Measurements from ENCODE around the gene NUP205.

NUP205 gene

DNA sequence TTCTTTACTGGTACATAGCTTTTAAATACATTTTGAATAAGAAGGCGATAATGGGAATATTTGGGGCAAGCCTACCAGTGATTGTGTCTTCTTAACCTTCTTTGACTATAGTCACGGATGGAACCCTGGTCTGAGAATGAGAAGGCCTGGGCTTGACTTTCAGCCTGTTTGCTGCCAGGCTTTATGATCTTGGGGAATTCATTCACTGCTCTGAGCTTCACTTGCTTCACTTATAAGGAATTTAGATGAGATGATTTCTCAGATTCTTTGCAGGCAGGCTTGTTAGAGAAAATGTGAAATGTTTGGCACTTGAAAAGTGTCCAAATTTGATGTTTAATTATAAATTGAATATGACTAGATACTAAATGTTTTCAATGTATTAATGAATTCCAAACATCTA lies 42.5 kb downstream of the NUP205 start (continued):
- TF ChIP-seq, protein P1, sequence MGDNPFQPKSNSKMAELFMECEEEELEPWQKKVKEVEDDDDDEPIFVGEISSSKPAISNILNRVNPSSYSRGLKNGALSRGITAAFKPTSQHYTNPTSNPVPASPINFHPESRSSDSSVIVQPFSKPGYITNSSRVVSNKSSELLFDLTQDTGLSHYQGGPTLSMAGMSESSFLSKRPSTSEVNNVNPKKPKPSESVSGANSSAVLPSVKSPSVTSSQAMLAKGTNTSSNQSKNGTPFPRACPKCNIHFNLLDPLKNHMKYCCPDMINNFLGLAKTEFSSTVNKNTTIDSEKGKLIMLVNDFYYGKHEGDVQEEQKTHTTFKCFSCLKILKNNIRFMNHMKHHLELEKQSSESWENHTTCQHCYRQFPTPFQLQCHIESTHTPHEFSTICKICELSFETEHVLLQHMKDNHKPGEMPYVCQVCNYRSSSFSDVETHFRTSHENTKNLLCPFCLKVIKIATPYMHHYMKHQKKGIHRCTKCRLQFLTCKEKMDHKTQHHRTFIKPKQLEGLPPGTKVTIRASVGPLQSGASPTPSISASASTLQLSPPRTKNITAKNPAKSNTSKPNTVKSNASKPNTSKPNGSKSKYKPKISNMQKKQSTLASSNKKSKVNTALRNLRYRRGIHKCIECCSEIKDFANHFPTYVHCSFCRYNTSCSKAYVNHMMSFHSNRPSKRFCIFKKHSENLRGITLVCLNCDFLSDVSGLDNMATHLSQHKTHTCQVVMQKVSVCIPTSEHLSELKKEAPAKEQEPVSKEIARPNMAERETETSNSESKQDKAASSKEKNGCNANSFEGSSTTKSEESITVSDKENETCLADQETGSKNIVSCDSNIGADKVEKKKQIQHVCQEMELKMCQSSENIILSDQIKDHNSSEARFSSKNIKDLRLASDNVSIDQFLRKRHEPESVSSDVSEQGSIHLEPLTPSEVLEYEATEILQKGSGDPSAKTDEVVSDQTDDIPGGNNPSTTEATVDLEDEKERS (tag by site-specific recombination; IDR thresholded peaks at IDR 0.05): no peak
- TF ChIP-seq, protein P2, sequence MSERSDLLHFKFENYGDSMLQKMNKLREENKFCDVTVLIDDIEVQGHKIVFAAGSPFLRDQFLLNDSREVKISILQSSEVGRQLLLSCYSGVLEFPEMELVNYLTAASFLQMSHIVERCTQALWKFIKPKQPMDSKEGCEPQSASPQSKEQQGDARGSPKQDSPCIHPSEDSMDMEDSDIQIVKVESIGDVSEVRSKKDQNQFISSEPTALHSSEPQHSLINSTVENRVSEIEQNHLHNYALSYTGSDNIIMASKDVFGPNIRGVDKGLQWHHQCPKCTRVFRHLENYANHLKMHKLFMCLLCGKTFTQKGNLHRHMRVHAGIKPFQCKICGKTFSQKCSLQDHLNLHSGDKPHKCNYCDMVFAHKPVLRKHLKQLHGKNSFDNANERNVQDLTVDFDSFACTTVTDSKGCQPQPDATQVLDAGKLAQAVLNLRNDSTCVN (tag by site-specific recombination; optimal IDR thresholded peaks at IDR 0.05): no peak
- TF ChIP-seq ZBTB20 (tag by site-specific recombination; IDR thresholded peaks at IDR 0.05) (no peak), ZBTB17 (tag by site-specific recombination; IDR thresholded peaks at IDR 0.05) (no peak), YY1 (tag by site-specific recombination; IDR thresholded peaks at IDR 0.05) (no peak), EGR2 (tag by site-specific recombination; IDR thresholded peaks at IDR 0.05; ENCODE audit: low read depth) (no peak)

DNA sequence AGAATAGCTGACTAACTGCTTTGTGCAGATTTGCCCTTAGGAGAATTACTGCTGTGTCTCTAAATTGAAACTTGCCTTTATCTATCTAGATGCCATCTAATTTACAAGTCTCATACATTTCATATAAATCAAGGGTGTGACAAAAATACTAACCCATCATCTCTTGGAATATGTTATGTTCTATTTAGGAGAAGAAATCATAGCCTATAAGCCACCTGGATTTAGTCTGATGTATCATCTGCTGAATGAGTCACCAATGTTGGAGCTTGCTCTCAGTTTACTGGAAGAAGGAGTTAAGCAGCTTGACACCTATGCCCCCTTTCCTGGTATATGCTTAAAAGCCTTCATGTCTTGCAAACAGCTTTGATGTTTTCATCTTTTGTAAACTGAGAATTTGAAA lies 43.5 kb downstream of the NUP205 start:
- Histone ChIP-seq H3K4me1 (ENCODE audit: control insufficient read depth, insufficient read depth, low read length) (no peaks in the 10 kb centered on the region), H3K4me3 (ENCODE audit: low read depth, low read length) (no peak overlapping the region), H3K9me3 (ENCODE audit: control insufficient read depth, insufficient read depth, low read depth, low read length) (no peaks in the 10 kb centered on the region), H3K27ac (ENCODE audit: extremely low read depth, low read depth, low read length) (no peak overlapping the region), H3K36me3 (ENCODE audit: control insufficient read depth in 2 of 2, insufficient read depth in 1 of 2, low read length in 2 of 2) (peaks cover 34 to 92% of the 10 kb centered on the region in 2 experiments)
- ChIA-PET CTCF (interaction anchor here (0.8 to 2.5 kb wide), 3 partner anchors 16 to 326 kb away, joined by 4 to 12 read pairs (median 4); no protein-coding TSS in a partner anchor), POLR2A (no interaction called here)
- TF ChIP-seq, protein P3, sequence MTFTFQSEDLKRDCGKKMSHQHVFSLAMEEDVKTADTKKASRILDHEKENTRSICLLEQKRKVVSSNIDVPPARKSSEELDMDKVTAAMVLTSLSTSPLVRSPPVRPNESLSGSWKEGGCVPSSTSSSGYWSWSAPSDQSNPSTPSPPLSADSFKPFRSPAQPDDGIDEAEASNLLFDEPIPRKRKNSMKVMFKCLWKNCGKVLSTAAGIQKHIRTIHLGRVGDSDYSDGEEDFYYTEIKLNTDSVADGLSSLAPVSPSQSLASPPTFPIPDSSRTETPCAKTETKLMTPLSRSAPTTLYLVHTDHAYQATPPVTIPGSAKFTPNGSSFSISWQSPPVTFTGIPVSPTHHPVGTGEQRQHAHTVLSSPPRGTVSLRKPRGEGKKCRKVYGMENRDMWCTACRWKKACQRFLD (tag by site-specific recombination; IDR thresholded peaks at IDR 0.05): no peak
- TF ChIP-seq, protein P2 (tag by site-specific recombination; optimal IDR thresholded peaks at IDR 0.05): no peak
- TF ChIP-seq ZNF404 (tag by site-specific recombination; IDR thresholded peaks at IDR 0.05): no peak
- no peak for TF ChIP-seq MYNN (tag by site-specific recombination; IDR thresholded peaks at IDR 0.05; ENCODE audit: borderline replicate concordance)
- no peak for TF ChIP-seq BCL11B (tag by site-specific recombination; IDR thresholded peaks at IDR 0.05; ENCODE audit: low read depth)
- TF ChIP-seq ZNF169 (tag by site-specific recombination; IDR thresholded peaks at IDR 0.05): no peak
- TF ChIP-seq OVOL3 (tag by site-specific recombination; IDR thresholded peaks at IDR 0.05): no peak
- TF ChIP-seq, protein P4, sequence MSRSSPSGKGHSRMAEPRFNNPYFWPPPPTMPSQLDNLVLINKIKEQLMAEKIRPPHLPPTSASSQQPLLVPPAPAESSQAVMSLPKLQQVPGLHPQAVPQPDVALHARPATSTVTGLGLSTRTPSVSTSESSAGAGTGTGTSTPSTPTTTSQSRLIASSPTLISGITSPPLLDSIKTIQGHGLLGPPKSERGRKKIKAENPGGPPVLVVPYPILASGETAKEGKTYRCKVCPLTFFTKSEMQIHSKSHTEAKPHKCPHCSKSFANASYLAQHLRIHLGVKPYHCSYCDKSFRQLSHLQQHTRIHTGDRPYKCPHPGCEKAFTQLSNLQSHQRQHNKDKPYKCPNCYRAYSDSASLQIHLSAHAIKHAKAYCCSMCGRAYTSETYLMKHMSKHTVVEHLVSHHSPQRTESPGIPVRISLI (tag by site-specific recombination; IDR thresholded peaks at IDR 0.05): no peak
- TF ChIP-seq, protein P5, sequence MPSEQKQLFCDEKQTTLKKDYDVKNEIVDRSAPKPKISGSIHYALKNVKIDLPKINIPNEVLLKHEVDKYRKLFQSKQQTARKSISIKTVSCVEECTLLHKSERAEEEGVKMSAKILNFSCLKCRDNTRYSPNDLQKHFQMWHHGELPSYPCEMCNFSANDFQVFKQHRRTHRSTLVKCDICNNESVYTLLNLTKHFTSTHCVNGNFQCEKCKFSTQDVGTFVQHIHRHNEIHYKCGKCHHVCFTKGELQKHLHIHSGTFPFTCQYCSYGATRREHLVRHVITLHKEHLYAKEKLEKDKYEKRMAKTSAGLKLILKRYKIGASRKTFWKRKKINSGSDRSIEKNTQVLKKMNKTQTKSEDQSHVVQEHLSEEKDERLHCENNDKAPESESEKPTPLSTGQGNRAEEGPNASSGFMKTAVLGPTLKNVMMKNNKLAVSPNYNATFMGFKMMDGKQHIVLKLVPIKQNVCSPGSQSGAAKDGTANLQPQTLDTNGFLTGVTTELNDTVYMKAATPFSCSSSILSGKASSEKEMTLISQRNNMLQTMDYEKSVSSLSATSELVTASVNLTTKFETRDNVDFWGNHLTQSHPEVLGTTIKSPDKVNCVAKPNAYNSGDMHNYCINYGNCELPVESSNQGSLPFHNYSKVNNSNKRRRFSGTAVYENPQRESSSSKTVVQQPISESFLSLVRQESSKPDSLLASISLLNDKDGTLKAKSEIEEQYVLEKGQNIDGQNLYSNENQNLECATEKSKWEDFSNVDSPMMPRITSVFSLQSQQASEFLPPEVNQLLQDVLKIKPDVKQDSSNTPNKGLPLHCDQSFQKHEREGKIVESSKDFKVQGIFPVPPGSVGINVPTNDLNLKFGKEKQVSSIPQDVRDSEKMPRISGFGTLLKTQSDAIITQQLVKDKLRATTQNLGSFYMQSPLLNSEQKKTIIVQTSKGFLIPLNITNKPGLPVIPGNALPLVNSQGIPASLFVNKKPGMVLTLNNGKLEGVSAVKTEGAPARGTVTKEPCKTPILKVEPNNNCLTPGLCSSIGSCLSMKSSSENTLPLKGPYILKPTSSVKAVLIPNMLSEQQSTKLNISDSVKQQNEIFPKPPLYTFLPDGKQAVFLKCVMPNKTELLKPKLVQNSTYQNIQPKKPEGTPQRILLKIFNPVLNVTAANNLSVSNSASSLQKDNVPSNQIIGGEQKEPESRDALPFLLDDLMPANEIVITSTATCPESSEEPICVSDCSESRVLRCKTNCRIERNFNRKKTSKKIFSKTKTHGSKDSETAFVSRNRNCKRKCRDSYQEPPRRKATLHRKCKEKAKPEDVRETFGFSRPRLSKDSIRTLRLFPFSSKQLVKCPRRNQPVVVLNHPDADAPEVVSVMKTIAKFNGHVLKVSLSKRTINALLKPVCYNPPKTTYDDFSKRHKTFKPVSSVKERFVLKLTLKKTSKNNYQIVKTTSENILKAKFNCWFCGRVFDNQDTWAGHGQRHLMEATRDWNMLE (tag by site-specific recombination; conservative IDR thresholded peaks at IDR 0.05; ENCODE audit: low read depth): no peak
- TF ChIP-seq ZNF10 (tag by site-specific recombination; IDR thresholded peaks at IDR 0.05): no peak
- no peak for TF ChIP-seq ZNF366 (tag by site-specific recombination; conservative IDR thresholded peaks at IDR 0.05)
- TF ChIP-seq TRIM28 (IDR thresholded peaks at IDR 0.05; ENCODE audit: borderline replicate concordance, low read length): no peak
- TF ChIP-seq ZNF677 (tag by site-specific recombination; IDR thresholded peaks at IDR 0.05): no peak
- no peak for TF ChIP-seq ZNF423 (tag by site-specific recombination; IDR thresholded peaks at IDR 0.05)
- TF ChIP-seq ZNF433 (tag by site-specific recombination; IDR thresholded peaks at IDR 0.05; ENCODE audit: low read depth): no peak

All from HEK293 (cell line).